ENCODE results near the gene FADS3. TPM values are rescaled to one million over a fixed set of nuclear protein-coding genes. Genes with fewer than 3 reads are reported as not detected.

The FADS3 gene
- total RNA-seq, 1 experiment from 2014 or later: 50.0 TPM

GRCh38 chr11:61893981-61894380 lies 2.6 kb upstream of the FADS3 start:
- POLR2A ChIA-PET: no interaction called here
- DNase-seq (ENCODE audit: low spot score) (no peak), ATAC-seq (no peak)
- CTCF ChIA-PET: interaction anchor here (1.9 to 2.3 kb wide), 2 partner anchors 54 to 214 kb away, joined by 7 to 13 read pairs; no protein-coding TSS in a partner anchor
- Mint-ChIP-seq H3K4me1 (peaks cover 6% of the 10 kb centered on the region), H3K27ac (no peak overlapping the region), H3K27me3 (ENCODE audit: low read depth) (0 out of 2 replicates have a peak, but pooled peaks cover 4% of the 10 kb centered on the region), H3K9me3 (no peaks in the 10 kb centered on the region), H3K4me3 (no peak overlapping the region), H3K36me3 (no peaks in the 10 kb centered on the region)
- TF ChIP-seq JAZF1 (CRISPR knock-in tag; IDR thresholded peaks at IDR 0.05) (no peak), ZNF281 (CRISPR knock-in tag; IDR thresholded peaks at IDR 0.05) (no peak), TP53 (CRISPR knock-in tag; IDR thresholded peaks at IDR 0.05) (no peak), RORB (CRISPR knock-in tag; IDR thresholded peaks at IDR 0.05) (no peak), ZNF121 (CRISPR knock-in tag; IDR thresholded peaks at IDR 0.05) (no peak), STAT6 (CRISPR knock-in tag; conservative IDR thresholded peaks at IDR 0.05; ENCODE audit: low read depth) (no peak), SP1 (CRISPR knock-in tag; conservative IDR thresholded peaks at IDR 0.05) (no peak), ETV6 (CRISPR knock-in tag; IDR thresholded peaks at IDR 0.05) (no peak), PRRX2 (CRISPR knock-in tag; IDR thresholded peaks at IDR 0.05) (no peak), USF1 (CRISPR knock-in tag; IDR thresholded peaks at IDR 0.05) (no peak), NFE2L1 (CRISPR knock-in tag; IDR thresholded peaks at IDR 0.05) (no peak), IRF2 (CRISPR knock-in tag; IDR thresholded peaks at IDR 0.05; ENCODE audit: borderline replicate concordance, low read depth) (no peak), ZSCAN18 (CRISPR knock-in tag; IDR thresholded peaks at IDR 0.05) (no peak), CTCF (IDR thresholded peaks at IDR 0.05) (no peak), ZNF232 (CRISPR knock-in tag; IDR thresholded peaks at IDR 0.05) (no peak), EMX1 (CRISPR knock-in tag; IDR thresholded peaks at IDR 0.05) (no peak), ZNF317 (CRISPR knock-in tag; IDR thresholded peaks at IDR 0.05; ENCODE audit: borderline replicate concordance, low read depth) (no peak), KAT7 (CRISPR knock-in tag; IDR thresholded peaks at IDR 0.05; ENCODE audit: borderline replicate concordance) (no peak)

- ChIA-PET POLR2A (interaction anchor here (1.2 kb wide), 1 partner anchor 77 kb away, joined by 3 read pairs; no protein-coding TSS in a partner anchor), CTCF (interaction anchor here (0.7 to 2.5 kb wide), 7 partner anchors 55 to 232 kb away, joined by 3 to 13 read pairs (median 5); partner anchors contain the start of genes BEST1 and INCENP)
- H3K27me3 Mint-ChIP-seq (ENCODE audit: low read depth): 0 out of 2 replicates have a peak, but pooled peaks cover 4% of the 10 kb centered on the region
- DNase-seq (ENCODE audit: low spot score) (no peak), ATAC-seq (peak; percentile 23)
- TF ChIP-seq FOXP4 (CRISPR knock-in tag; IDR thresholded peaks at IDR 0.05) (no peak), ZNF232 (CRISPR knock-in tag; IDR thresholded peaks at IDR 0.05) (peak; percentile 69), MXD4 (CRISPR knock-in tag; IDR thresholded peaks at IDR 0.05; ENCODE audit: borderline replicate concordance) (no peak)
- H3K4me3 Mint-ChIP-seq: peak overlapping the region; percentile 58
- H3K4me1 Mint-ChIP-seq: peaks cover 7% of the 10 kb centered on the region
- H3K9me3 Mint-ChIP-seq: no peaks in the 10 kb centered on the region; the same call in 1 of the 2 replicates
- H3K27ac Mint-ChIP-seq: no peak overlapping the region
- no peaks in the 10 kb centered on the region for H3K36me3 Mint-ChIP-seq
Measured at GRCh38 chr11:61892085-61892370, 683 bp upstream of the FADS3 start.
